A673 (cell line): ENCODE data around the gene DMGDH.

Source experiments
- CTCF ChIP-seq: fragments of 300-800, 200-600 bp; sonication (generic); conservative IDR thresholded peaks from 2 replicates; pipeline ENCODE4 v1.5.1; 2017; ENCODE audit warnings: low read depth, mild to moderate bottlenecking, antibody characterized with exemption, low read length, moderate library complexity, mixed read lengths
- EZH2 ChIP-seq: fragments of 200-600 bp; sonication (generic); IDR thresholded peaks from 2 replicates; pipeline ENCODE4 v1.6.1; 2017; ENCODE audit warnings: borderline replicate concordance, low read depth, mild to moderate bottlenecking, mixed read lengths, antibody characterized with exemption, low read length; ENCODE audit not compliant: poor library complexity, severe bottlenecking

- TF ChIP-seq CTCF (no peak), EZH2 (no peak)
Measured at GRCh38 chr5:78968781-78969180, 100.7 kb downstream of the DMGDH start.
